LNCaP clone FGC (cell line): ENCODE results near the gene KLK5.

ENCODE experiments used
- DNase-seq: peaks from one replicate; pipeline ENCODE4 v3.0.0-alpha.2; 2011; ENCODE audit warnings: low read depth
- H3K4me3 ChIP-seq: 2 replicates; pipeline ENCODE4 v1.5.1; 2011; ENCODE audit warnings: mild to moderate bottlenecking, low read depth, low read length, control low read depth
- TF ChIP-seq, protein P1 (sequence below): IDR thresholded peaks from 2 replicates; pipeline ENCODE4 v1.5.1; 2012; ENCODE audit warnings: mild to moderate bottlenecking; ENCODE audit not compliant: control insufficient read depth, insufficient read depth; ENCODE audit errors: extremely low read depth

The KLK5 gene

GRCh38 chr19:50952910-50953309, at the start of gene KLK5:
TSS of gene KLK5 (minus strand) at chr19:50953038. CDS start at chr19:50952657, 381 bp downstream.
- no peak for DNase-seq
- no peak within 1 kb of the TSS for H3K4me3 ChIP-seq
- TF ChIP-seq, protein P1, sequence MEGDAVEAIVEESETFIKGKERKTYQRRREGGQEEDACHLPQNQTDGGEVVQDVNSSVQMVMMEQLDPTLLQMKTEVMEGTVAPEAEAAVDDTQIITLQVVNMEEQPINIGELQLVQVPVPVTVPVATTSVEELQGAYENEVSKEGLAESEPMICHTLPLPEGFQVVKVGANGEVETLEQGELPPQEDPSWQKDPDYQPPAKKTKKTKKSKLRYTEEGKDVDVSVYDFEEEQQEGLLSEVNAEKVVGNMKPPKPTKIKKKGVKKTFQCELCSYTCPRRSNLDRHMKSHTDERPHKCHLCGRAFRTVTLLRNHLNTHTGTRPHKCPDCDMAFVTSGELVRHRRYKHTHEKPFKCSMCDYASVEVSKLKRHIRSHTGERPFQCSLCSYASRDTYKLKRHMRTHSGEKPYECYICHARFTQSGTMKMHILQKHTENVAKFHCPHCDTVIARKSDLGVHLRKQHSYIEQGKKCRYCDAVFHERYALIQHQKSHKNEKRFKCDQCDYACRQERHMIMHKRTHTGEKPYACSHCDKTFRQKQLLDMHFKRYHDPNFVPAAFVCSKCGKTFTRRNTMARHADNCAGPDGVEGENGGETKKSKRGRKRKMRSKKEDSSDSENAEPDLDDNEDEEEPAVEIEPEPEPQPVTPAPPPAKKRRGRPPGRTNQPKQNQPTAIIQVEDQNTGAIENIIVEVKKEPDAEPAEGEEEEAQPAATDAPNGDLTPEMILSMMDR, result no peak

- TF ChIP-seq, protein P1, result no peak
- no peak for DNase-seq
- H3K4me3 ChIP-seq, result no peak overlapping the region
These were observed 49.3 kb upstream of the KLK5 start for GRCh38 chr19:51002089-51002532.

DNA sequence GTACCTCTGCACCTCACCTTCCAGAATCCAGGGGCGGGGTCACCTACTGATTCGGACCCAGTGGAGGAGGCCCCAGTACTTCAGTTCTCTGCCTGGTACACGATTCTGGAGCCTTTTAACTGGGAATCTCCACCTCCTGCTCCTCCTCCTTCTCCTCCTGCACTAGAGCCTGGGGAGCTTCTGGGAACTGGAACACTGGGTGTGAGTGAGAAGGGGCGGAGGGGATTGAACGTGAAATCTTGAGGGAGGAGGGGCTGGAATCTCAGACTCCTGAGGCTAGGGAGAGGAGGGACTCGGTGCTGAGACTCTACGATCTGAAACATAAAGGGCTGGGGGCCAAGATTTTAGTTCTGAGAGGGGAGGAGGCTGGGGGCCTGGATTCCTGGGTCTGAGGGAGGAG, 48.7 kb upstream of the KLK5 start, which contains the start of gene KLK8:
Gene KLK8, minus strand, starts transcription at position 90 of the 400 bp plus-strand sequence. CDS start 437 bp downstream, outside the sequence.
- no peak for DNase-seq
- no peak within 1 kb of the TSS for H3K4me3 ChIP-seq
- TF ChIP-seq, protein P1, result no peak

- no peak for DNase-seq
- TF ChIP-seq, protein P1, result no peak
- H3K4me3 ChIP-seq, result no peak overlapping the region
These were observed 48.1 kb upstream of the KLK5 start for GRCh38 chr19:51000981-51001380.

DNA sequence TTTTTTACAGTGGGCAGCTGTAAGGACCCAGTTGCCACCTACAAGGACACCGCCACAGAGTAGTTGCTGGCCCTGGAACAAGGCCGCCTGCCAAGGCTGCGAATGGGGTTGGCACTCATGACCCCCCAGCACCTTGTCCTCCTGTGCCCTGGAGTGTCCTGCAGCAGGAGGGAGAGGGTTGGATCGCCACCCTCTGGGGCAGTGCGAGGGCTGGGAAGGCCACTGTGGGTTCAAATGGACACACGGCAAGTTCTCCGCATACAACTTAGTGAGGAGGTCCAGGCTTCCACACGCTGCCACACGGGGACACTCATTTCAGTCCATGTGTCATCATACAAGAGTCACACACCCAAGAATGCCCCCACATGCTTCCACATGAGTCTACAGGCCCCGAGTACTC, 47.6 kb upstream of the KLK5 start:
- TF ChIP-seq, protein P1, result no peak
- DNase-seq, result no peak
- H3K4me3 ChIP-seq, result no peak overlapping the region

DNA sequence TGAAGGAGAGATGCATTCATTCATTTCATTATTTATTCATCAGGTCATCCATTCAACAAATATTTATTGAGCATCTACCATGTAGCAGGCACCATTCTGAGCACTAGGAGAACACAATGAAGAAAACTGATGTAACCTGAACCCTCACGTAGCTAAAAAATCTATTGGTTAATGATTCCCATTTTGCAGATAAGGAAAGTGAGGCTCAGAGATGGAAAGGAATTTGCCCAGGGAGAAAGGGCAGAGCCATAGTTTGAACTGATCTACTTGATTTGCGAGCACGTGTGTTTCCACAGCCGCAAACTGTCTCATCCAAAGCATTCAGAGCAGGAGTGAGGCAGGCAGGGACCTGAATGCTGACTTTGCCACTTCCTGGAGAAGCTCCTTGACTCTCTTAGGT, 45.8 kb upstream of the KLK5 start:
- H3K4me3 ChIP-seq, result no peak overlapping the region
- no peak for DNase-seq
- TF ChIP-seq, protein P1, result no peak

DNA sequence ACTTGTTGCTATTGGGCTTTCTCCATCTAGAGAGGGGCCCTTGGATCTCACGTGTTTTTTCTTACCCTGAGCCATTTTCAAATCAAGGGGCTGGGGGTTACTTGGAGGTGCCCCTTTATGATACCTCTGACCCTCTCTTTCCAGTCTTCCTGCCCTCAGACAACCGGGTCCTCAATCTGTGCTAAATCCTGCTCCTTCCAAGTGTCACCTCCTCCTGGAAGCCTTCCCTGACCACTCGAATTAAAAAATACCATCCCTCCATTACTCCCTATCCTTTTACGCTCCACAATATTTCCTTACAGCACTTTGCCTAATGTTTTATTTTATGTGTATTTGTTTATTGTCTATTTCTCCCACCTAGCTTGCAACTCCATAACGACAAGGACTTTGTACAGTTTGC, 45.2 kb upstream of the KLK5 start:
- no peak overlapping the region for H3K4me3 ChIP-seq
- TF ChIP-seq, protein P1, result no peak
- DNase-seq, result no peak
